Ecto neural progenitor cell (in vitro differentiated cells): ENCODE data around the gene CCDC102A.
A peak's percentile ranks its signal among the peaks of the same experiment; 100 is the strongest.

Experiments used
- DNase-seq: peaks from one replicate; pipeline ENCODE4 v3.0.0-alpha.2; 2018; ENCODE audit warnings: low spot score

CCDC102A gene

DNA sequence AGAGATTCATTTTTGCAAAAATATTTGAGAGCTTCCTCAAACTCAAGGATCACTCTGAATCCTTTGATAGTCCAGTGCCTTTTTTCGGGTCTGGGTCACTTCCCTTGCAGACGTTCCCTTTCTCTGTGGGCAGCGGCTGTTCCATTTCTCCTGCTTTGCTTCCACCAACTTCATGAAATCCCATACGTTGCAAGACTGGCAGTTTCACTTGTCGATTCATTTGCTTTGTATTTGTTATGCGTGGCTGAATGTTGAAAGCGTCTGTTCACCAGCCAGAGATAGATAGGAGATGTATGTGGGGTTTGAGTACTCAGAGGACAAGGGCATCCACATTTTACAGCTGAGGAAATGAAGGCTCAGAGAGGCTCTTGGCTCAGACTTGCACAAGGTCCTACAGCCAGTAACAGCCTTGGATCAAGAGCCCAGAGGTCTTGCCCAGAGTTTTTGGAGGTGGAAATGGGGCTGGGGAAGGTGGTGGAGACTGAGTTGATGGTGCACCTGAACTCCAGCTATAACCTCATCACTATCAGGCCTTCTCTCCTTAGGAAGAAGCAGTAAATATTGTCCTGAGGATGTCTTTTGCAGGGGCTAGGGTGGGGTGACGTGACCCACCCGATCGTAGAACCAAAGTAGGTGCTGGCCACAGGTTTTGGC lies 1.3 kb upstream of the CCDC102A start:
- peak; percentile 37 for DNase-seq

DNA sequence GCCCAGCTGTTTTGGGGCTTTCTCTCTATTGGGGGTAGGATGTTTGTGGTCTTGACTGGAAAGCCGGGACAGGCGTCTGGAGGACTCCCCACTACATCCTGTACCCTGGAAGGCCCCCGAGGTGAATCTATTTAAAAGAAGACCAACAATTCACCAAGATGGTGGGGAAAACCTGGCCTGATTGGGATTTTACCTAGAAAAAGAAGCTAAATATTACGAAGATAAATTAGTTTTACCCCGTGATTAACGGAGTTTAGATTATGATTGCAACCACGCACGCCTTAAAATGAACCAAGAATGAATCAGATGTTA lies 779 bp upstream of the CCDC102A start:
- no peak for DNase-seq

DNA sequence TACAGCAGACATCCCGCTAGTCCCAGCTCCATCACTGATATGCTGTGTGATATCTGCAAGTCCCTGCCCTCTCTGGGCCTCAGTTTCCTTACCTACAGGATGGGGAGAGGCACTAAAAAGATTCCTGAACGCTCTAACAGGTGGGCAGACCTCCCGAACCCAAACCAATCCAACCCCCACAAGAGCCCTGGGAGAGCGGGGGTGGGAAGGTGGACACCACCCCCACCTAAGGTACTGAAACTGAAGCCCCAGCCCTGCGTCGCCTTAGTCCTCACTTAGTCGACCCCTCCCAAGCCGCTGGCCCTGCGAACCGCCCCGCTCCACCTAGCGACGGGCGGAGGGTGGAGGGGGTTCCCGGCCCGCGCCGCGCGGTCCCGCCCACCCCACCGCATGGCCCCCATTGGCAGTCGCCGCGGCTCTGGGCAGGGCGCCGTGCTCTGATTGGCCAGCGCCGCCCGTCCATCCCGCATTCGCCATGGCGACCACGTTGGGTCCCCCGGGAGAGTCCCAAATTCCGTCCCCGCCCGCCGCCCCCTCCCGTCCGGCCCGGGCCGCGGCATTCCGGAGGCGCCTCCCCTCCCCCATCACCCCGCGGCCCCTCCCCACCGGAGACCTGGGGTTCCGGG lies 578 bp downstream of the CCDC102A start:
- DNase-seq, result peak; percentile 96

DNA sequence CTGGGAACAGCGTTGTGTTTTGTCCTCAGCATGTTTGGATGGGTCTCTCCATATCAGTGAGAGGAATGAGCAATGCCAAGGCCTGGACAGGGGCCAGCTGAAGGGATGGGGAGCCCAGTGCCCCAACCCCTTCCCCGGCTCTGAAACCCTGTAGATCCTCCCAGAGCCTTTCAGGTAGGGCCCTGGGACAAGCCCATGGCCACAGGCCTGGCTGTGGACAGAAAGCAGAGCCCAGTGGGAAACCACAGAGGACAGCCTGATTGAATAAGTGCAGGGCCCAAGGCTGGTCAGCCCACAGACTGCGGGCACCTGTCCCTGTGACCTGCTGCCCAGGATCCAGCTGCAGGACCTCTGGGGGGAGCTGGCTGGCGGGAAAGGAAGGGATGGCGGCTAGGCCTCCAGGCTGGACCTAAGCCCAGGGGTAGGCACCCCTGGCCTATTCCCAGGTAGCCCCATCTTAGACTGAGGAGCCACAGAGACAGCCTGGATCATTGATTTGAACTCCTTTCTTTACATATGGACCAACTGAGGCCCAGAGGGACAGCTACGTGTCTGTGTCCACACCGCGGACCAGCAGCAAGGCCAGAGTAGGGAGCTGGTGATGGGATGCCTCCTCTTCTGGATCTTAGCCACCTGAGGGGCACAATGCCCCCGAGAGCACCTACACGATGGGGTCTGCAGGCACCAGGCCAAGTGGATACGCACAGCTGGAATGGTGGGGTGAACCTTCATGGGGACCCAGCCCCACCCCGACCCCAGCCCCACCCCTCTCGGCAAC lies 1.3 kb downstream of the CCDC102A start:
- DNase-seq, result peak; percentile 47

DNA sequence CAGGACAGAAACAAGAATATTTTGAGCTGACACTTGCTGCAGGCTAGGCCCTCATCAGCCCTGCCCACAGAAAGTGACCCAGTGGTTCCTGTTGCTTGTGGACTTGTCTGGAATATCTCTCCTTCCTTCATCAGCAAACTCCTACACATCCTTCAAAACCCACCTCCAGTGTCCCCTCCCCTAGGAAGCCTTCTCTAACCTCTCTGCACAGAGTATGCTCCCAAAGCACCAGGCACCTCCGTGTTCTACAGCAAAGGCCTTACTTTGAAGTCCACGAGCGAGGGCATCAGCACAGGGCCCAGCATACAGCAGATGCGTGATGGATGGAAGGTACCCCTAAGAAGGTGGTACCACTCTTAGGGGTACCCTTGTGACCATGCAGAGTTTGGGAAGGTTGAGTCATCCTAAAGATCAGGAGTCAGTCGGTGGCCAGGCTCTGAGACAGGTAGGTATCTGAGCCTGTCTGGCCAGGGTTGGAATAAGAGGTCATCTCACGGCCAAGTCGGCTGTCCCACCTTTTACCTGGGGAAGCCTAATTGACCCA lies 2.0 kb downstream of the CCDC102A start:
- peak; percentile 37 for DNase-seq

DNA sequence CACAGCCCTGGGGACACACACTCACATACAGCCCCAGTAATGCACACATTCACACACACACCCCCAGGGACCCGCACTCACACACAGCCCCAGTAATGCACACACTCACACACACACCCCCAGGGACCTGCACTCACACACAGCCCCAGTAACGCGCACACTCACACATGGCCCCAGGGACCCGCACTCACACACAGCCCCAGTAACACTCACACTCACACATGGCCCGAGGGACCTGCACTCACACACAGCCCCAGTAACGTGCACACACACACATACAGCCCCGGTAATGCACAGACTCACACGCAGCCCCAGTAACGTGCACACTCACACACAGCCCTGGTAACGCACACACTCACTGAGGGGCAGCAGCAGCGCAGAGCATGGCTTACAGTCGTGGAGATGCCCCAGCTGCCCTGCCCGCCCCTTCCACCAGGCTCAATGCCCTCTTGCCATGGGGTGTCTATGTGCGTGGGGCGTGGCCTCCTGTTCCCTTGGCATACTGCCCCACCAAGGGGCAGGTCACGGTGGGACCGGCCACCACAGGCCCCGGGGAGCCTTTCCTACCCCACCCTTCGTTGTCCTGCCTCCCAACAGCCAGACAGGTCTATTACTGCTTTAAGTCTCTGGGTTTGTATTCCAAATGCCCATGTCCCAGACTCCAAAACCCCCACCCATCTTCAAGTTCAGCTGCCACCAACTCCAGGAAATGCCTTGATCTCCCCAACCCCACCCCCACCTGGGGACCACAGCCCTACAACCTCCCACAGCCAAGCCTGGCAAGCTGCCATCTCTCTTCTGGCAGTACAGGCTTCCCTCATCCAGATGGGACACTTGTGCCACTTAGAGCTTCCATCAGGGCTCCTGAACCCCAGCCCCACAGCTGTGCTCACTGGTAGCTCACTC lies 2.7 kb downstream of the CCDC102A start:
- DNase-seq, result peak; percentile 46

DNA sequence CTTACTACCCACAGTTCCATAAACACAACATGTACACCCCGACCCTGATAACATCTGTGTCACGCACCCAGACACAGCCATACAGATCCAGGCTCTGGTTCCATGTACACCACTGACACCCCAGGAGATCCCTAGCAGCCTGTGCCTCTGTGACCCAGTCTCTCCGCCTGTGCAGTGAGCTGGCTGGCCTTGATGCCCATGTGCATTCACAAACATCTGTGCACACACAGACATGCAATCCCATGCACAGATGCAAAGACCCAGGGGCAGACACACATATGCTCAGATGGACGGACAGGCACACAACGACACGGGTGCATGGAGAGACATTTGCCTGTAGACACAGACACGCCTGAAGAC lies 4.1 kb downstream of the CCDC102A start:
- no peak for DNase-seq

DNA sequence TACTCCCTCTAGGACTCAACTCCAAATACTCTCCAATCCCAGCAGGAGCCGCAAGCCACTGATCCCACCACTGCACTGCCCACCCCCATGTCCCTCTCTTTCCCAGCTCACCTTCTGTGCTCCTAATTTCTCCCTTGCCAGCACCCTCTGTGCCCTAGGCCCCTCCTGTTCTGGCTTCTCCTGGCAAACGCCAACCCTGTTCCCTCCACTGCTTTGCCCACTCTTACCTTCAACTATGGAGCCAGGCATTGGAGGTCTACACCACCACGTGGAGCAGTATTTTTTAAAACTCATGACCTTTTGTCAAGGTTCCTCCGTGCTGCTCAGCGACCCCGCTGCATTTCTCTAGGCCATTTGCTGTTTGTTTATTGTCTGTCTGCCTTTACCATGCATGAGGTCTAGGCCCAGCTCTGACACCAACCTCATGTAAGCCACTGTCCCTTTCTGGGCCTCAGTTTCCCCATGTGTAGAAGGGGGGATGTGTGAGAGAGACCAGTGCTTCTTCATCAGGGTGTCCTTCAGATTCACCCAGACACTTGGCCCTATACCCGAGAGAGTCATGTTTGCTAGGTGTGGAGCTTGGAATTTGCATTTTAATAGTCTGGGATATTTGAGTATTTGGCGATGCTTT lies 4.6 kb downstream of the CCDC102A start:
- peak; percentile 33 for DNase-seq

DNA sequence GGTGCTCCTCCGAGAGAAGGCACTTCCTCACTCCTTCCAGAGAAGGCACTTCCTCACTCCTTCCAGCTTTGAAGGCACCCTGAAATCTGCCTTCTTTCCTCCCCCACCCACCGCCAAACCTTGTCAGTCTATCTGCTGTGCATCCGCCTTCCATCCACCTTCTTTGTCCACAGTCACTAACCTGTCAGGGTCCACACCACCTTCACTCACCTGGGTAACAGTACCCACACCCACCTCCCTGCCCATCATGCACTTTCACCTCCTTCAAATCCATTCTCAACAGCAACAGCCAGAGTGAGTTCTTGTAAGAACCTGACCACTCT lies 5.2 kb downstream of the CCDC102A start:
- no peak for DNase-seq

DNA sequence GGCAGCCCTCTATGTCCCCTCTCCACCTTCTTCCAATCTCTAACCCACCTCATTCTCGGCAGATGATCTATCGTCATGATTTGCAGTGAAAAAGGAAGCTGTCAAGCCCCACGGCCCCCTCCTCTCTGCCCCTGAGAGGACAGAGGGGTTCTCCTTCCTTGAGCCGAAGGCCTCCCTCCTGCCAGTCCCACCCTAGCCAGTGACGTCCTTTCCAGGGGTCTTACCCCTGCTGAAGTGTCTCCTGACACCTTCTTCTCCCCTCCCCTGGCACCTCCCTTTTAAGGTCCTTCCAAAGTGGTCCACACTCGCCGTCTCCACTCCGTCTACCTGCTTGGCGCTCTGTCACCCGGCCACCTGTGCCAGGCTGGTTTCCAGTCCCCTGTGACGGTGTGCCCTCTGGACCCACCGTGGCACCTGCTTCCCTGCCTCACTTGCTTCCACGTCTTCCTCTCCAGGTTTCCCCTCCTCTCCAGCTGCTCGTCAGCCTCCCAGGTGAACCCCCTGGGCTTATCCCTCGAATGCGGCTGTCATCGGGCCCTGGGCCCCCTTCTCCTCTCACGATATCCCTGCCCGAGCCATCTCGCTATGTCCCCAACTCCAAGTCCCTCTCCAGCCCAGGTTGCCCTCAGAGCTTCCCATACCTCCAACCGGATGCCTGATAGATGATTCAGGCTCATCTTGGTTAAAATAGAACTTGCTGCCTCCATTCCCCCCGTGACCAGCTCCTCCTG lies 5.7 kb downstream of the CCDC102A start:
- no peak for DNase-seq

DNA sequence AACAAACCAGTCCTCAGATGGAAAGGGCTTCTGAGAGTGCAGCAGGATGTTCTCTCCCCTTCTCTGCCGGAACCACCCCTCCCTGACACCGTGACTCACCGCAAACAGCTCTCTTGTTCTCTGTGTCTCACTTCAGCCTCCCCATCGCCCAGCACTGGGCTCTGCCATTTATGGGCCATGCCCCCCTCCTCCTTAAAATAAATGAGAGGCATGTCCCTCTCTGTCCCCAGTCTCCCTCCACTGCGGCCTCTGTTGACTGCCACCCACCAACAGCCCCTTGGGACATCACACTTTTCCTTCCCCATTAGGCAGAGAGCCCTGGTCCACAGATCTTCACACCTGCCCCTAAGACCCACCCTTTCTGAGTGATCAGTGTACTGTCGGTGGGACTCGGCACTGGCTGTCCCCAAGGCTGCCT lies 6.3 kb downstream of the CCDC102A start:
- no peak for DNase-seq

DNA sequence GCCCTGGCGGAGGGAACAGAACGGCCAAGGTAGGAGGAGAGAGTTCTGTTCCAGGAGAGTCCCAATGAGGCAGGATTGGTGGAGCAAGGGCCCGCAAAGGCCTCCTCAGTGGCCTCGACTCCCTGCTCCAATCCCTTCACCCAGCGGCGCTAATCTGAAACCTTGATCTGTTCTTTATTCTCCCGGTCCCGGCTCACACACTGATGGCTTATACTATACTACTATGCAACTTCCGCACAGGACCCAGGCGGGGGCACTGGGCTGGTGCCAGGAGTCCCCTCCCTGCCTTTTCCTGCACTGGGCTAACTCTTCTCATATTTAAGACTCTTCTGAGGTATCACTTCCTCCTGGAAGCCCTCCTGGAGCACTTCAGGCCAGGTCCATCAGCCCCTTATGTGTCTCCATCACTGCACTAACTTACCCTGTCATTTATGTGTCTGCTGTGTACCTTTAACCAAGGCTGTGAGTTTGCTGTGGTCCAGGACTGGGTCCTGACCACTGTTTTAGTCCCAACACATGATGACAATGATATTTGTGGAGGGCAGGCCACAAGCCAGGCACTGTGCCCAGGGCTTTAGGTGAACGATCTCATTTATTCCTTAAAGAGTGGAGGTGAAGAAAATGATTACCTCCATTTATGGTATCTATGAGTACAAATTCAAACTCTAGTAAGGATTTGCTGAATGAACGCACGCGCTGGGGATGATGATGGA lies 6.8 kb downstream of the CCDC102A start:
- DNase-seq, result no peak

DNA sequence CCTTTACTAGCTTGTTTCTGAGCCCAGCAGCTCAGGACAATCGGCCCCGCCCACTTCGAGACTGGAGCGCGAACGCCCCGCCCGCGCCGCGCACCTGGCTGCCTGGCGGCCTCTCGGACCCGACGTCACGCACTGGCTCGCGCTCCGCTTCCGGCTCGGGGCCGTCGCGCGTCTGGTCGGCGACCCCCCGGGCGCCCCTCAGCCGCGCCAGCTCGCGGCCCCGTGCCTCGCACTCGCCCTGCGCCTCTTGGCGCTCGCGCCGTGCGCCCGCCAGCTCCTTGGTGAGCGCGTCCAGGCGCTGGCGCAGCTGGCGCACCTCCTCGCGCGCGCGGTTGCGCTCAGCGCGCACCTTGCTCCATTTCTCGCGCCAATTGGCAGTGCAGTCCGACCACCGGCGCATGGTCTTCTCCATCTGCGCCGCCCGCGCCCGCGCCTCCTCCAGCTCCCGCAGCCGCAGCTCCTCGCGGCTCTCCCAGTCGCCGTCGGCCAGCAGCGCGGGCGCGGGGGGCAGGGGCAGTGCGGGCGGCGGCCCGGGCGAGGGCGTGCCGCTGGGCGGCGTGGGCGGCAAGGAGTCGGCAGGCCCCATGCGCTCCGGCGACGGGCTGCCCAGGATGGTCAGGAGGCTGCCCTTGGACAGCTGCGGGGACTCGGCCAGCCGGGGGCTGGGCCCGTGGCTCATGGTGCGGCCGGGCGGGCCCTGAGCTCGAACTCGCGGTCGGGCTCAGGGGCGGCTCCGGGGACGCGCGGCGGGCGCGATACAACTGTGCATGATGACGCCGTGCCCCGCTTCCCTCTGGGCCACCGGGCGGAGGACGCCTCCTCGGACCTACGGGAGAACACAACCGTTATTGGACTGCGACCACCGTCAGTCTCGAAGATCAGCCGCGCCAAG lies 7.6 kb downstream of the CCDC102A start:
- peak; percentile 72 for DNase-seq

DNA sequence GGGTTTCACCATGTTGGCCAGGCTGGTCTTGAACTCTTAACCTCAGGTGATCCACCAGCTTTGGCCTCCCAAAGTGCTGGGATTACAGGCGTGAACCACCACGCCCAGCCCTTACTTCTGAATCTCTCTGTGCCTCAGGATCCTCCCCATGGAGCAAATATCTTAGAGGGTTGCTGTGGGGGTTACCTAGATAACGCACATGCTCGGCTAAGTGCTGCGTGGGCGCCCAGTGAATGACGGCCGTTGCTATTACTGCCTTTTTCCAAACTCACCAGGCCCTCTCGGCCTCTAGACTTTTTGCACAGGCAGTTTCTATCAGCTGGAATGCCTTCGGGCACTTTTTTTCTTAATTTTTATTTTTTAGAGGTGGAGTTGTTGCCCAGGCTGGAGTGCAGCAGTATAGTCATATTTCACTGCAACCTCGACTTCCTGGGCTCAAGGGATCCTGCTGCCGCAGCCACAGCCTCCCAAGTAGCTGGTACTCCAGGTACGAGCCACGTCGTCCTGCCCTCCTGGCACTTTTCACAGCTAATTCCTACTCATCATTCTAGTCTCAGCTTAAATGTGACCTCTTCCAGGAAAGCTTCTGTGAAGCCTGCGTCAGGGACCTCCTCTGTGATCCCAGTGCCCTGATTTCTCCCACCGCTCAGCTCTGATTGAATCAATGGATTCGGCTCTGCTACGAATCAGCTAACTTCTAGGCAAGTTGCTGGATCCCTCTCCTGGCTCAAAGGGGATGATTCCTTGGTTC lies 8.6 kb downstream of the CCDC102A start:
- DNase-seq, result no peak

DNA sequence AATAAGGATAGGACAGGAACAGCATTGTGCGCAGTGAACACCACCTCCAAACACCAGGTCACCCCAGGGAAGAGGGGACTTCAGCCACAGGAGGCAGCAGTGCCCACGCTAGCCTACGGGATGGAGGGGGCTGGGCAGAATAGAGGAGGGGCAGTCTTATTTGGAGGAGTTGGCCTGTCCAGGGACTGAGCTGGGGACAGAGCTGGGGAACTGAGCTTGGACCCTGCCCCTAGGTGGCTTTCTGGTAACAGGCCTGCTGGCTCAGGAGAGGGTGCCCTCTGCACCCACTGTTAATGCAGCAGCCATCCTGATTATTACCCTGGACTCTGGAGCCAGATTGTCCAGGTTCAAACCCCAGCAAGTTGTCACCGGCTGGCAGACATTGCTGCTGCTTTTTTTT lies 9.3 kb downstream of the CCDC102A start:
- DNase-seq, result peak; percentile 46

DNA sequence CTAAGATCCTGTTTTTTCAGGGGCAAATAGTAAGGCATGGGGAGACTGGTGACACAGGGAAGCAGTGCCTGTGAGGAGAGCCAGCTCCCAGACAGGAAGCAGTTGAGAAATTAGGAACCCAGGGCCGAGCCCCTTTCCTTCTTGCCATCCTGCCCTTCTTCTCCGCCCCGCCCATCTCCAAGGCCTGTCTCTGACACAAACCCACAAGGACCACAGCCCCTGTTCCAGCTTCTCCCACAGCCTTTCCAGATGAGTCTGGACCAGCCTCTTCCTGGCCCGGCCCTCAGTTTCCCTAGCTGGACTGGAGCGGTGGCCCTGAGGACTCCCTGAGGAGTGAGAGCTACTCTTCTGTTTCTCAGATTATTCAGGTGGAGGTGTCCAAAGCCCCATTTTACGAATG lies 9.9 kb downstream of the CCDC102A start:
- DNase-seq, result peak; percentile 34

DNA sequence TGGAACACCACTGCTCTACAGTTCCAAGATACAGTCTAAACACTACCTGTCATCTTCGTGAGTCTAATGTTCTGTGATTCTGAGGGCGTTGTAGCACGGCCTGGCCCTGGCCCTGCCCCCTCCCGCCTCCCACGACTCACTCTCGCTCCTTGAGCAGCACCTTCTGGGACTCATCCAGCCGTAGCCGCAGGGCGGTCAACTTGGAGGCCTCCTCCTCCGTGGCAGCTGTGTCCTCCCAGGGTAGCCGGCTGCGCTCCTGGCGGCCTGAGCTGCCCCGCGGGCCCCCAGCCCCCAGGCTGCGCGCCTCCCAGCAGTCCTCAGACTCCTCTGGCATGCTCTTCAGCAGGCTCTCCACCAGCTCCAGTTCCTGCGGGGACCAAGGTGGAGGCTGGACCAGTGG lies 10.6 kb downstream of the CCDC102A start:
- DNase-seq, result no peak

DNA sequence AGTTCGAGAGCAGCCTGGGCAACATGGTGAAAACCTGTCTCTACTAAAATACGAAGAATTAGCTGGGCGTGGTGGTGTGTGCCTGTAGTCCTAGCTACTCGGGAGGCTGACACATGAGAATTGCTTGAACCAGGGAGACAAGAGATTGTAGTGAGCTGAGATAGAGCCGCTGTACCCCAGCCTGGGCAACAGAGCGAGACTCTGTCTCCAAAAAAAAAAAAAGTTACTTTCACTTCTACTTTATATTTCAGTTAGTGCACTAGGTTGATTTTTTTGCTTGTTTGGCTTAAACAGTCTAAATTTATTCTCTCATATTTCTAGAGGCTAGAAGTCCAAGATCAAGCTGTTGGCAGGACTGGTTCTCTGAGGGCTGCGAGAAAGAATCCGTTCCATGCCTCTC lies 13.4 kb downstream of the CCDC102A start:
- DNase-seq, result no peak
